Right renal pelvis (tissue), 4 donors: ENCODE measurements around the gene CYP2U1. TPM values are rescaled to one million over a fixed set of nuclear protein-coding genes. Genes with fewer than 3 reads are reported as not detected.
A peak's percentile ranks its signal among the peaks of the same experiment; 100 is the strongest.
"Not testable (repeated sequence)": the region's sequence is repeated elsewhere in the genome, so short reads cannot be mapped to it uniquely, and the experiment has no call there.

Source experiments
- DNase-seq, 4 donors: peaks; one replicate each; pipeline ENCODE4 v3.0.0-alpha.2; 2013; ENCODE audit warnings: low read depth in 4 of 4, low spot score in 3 of 4, missing footprints in 1 of 4
- polyA plus RNA-seq, 4 donors: library from polyadenylated mRNA; unstranded; fragments of 120-200 nt; gene quantifications; one replicate each; pipeline ENCODE4 v1.2.1, GENCODE V29; 2013; ENCODE audit not compliant: insufficient read length in 4 of 4

Gene CYP2U1
- polyA plus RNA-seq: 1 to 10 TPM; 5.2 to 6.0 (median 5.8) TPM

- DNase-seq: peak in 3 of 4 donors; percentile 49 to 60 (median 53)
Observed at GRCh38 chr4:107930821-107931774, at the start of gene CYP2U1. Gene CYP2U1, plus strand, starts transcription at chr4:107931549. Its CDS starts 95 bp downstream, at chr4:107931644.

- DNase-seq: no peak
Observed at GRCh38 chr4:107885865-107886264, 45.5 kb upstream of the CYP2U1 start.

- DNase-seq: no peak
Observed at GRCh38 chr4:107888237-107888636, 43.1 kb upstream of the CYP2U1 start.

GRCh38 chr4:107890779-107891178 lies 40.6 kb upstream of the CYP2U1 start:
- DNase-seq: no peak

- no peak for DNase-seq
Observed at GRCh38 chr4:107891299-107891698, 40.0 kb upstream of the CYP2U1 start.

GRCh38 chr4:107893171-107894137 lies 37.9 kb upstream of the CYP2U1 start:
- DNase-seq: no peak

- no peak for DNase-seq
Observed at GRCh38 chr4:107894138-107894603, 37.2 kb upstream of the CYP2U1 start.

GRCh38 chr4:107896158-107896645 lies 35.1 kb upstream of the CYP2U1 start:
- no peak for DNase-seq

GRCh38 chr4:107896646-107897045 lies 34.7 kb upstream of the CYP2U1 start:
- DNase-seq: no peak

- DNase-seq: no peak
Observed at GRCh38 chr4:107897823-107898222, 33.5 kb upstream of the CYP2U1 start.

- no peak for DNase-seq
Observed at GRCh38 chr4:107900067-107900466, 31.3 kb upstream of the CYP2U1 start.

GRCh38 chr4:107900508-107900907 lies 30.8 kb upstream of the CYP2U1 start:
- no peak for DNase-seq

- DNase-seq: no peak
Observed at GRCh38 chr4:107901213-107901934, 30.0 kb upstream of the CYP2U1 start.

- DNase-seq: no peak
Observed at GRCh38 chr4:107902715-107903114, 28.6 kb upstream of the CYP2U1 start.

GRCh38 chr4:107905082-107905481 lies 26.3 kb upstream of the CYP2U1 start:
- DNase-seq: not testable (repeated sequence)

- no peak for DNase-seq
Observed at GRCh38 chr4:107906458-107907100, 24.8 kb upstream of the CYP2U1 start.

GRCh38 chr4:107908377-107908776 lies 23.0 kb upstream of the CYP2U1 start:
- DNase-seq: no peak

GRCh38 chr4:107913283-107913899 lies 18.0 kb upstream of the CYP2U1 start:
- peak in 3 of 4 donors; percentile 43 to 52 (median 51) for DNase-seq

- no peak for DNase-seq
Observed at GRCh38 chr4:107915220-107915619, 16.1 kb upstream of the CYP2U1 start.
